ENCODE measurements around the gene ZBTB49. TPM values are rescaled to one million over a fixed set of nuclear protein-coding genes. Genes with fewer than 3 reads are reported as not detected.

The ZBTB49 gene
- total and polyA plus RNA-seq, 9 donors: 4.0 to 5.9 (median 5.3) TPM

- Histone ChIP-seq H3K36me3 (ENCODE audit: control insufficient read depth, insufficient read depth, low read length) (peaks cover 53% of the 10 kb centered on the region), H3K4me3 (ENCODE audit: low read length) (no peak overlapping the region), H3K27me3 (ENCODE audit: control insufficient read depth, insufficient read depth, low read length) (no peaks in the 10 kb centered on the region), H3K27ac (ENCODE audit: low read length) (no peak overlapping the region), H3K4me1 (ENCODE audit: control insufficient read depth, insufficient read depth, low read length) (no peaks in the 10 kb centered on the region), H3K9me3 (replicated peaks; ENCODE audit: control insufficient read depth, low read depth, low read length) (no peaks in the 10 kb centered on the region)
- DNase-seq: no peak
- 41% methylated on average over 2 of the region's 6 CpGs for WGBS (ENCODE audit: insufficient coverage)
Measured at GRCh38 chr4:4277531-4277930, 12.5 kb upstream of the ZBTB49 start.

GRCh38 chr4:4281787-4282186, 8.3 kb upstream of the ZBTB49 start:
- no peak for DNase-seq
- H3K9me3 ChIP-seq (replicated peaks; ENCODE audit: control insufficient read depth, low read depth, low read length): no peaks in the 10 kb centered on the region
- H3K4me3 ChIP-seq (ENCODE audit: low read length): no peak overlapping the region
- H3K27ac ChIP-seq (ENCODE audit: low read length): no peak overlapping the region
- H3K27me3 ChIP-seq (ENCODE audit: control insufficient read depth, insufficient read depth, low read length): no peaks in the 10 kb centered on the region
- 91% methylated on average over 5 of the region's 6 CpGs for WGBS (ENCODE audit: insufficient coverage)
- H3K36me3 ChIP-seq (ENCODE audit: control insufficient read depth, insufficient read depth, low read length): peaks cover 48% of the 10 kb centered on the region
- peaks cover 4% of the 10 kb centered on the region for H3K4me1 ChIP-seq (ENCODE audit: control insufficient read depth, insufficient read depth, low read length)

DNA sequence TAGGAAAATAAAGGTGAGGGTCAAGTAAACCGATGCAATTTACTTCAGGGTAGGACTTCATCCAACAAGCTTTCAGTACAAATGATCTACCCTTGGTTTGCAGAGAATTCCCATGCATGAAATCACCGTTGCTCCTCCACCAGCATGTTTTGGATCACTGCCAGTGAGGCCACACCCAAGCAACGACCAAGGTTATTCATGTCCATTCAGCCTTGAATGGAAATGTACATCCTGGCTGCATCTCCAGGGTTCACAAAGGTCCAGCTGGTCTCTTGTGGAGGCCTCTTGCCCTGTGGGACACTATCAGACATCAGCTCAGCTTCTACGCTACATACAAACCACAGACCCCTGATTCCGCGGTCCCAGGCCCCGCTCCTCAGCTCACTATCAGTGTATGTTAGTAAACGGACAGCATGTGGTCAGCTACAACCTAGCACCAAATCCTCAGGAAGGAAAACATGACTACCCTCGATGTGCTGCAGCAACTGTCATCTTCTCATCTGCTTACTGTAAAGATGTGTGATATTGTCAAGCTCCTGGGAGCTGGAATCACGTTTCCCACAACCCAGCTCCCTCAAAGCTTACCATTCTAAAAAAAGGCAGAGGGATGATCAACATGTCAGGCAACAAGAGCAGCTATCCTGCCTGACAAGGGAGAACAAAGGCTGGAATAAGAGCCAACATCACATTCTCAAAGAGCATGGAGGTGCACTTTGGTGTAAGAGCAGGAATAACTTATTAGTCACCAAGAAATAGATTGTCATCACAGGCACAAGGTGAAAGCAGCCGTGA, 5.0 kb upstream of the ZBTB49 start:
- Histone ChIP-seq H3K4me1 (ENCODE audit: control insufficient read depth, insufficient read depth, low read length) (peaks cover 14% of the 10 kb centered on the region), H3K27me3 (ENCODE audit: control insufficient read depth, insufficient read depth, low read length) (no peaks in the 10 kb centered on the region), H3K9me3 (replicated peaks; ENCODE audit: control insufficient read depth, low read depth, low read length) (no peaks in the 10 kb centered on the region), H3K36me3 (ENCODE audit: control insufficient read depth, insufficient read depth, low read length) (peaks cover 25% of the 10 kb centered on the region), H3K27ac (ENCODE audit: low read length) (no peak overlapping the region), H3K4me3 (ENCODE audit: low read length) (no peak overlapping the region)
- no peak for DNase-seq
- WGBS (ENCODE audit: insufficient coverage): 54% methylated on average over 2 of the region's 11 CpGs

DNA sequence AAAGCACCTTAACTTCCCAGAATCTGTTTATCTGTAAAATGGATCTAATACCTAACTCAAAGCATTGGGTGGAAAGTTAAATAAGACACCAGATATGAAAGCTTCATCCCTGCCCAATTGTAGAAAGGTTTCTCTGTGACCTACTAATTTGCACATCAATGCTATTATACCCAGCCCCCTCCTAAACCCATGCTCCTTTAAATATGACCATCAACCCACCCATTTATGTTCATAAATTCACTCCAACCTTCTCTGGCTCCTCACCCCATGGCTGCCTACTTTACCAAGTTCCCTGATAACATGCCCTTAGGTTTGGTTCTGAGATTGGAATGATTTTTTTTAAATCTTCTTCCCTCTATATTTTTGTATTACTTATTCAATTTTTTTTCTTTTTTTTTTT, 2.0 kb upstream of the ZBTB49 start:
- Histone ChIP-seq H3K4me3 (ENCODE audit: low read length) (no peak overlapping the region), H3K36me3 (ENCODE audit: control insufficient read depth, insufficient read depth, low read length) (peaks cover 20% of the 10 kb centered on the region), H3K9me3 (replicated peaks; ENCODE audit: control insufficient read depth, low read depth, low read length) (no peaks in the 10 kb centered on the region), H3K4me1 (ENCODE audit: control insufficient read depth, insufficient read depth, low read length) (peaks cover 23% of the 10 kb centered on the region), H3K27me3 (ENCODE audit: control insufficient read depth, insufficient read depth, low read length) (peaks cover 3% of the 10 kb centered on the region), H3K27ac (ENCODE audit: low read length) (no peak overlapping the region)
- DNase-seq: no peak

- Histone ChIP-seq H3K27ac (ENCODE audit: low read length) (no peak overlapping the region), H3K27me3 (ENCODE audit: control insufficient read depth, insufficient read depth, low read length) (peaks cover 3% of the 10 kb centered on the region), H3K9me3 (replicated peaks; ENCODE audit: control insufficient read depth, low read depth, low read length) (no peaks in the 10 kb centered on the region), H3K4me3 (ENCODE audit: low read length) (peak overlapping the region; percentile 97), H3K4me1 (ENCODE audit: control insufficient read depth, insufficient read depth, low read length) (peaks cover 23% of the 10 kb centered on the region), H3K36me3 (ENCODE audit: control insufficient read depth, insufficient read depth, low read length) (peaks cover 20% of the 10 kb centered on the region)
- WGBS (ENCODE audit: insufficient coverage): 32% methylated on average over 3 of the region's 3 CpGs
- DNase-seq: no peak
Measured at GRCh38 chr4:4289055-4289454, 996 bp upstream of the ZBTB49 start.

GRCh38 chr4:4289597-4289940, 482 bp upstream of the ZBTB49 start:
- WGBS (ENCODE audit: insufficient coverage): 2% methylated on average over 9 of the region's 10 CpGs
- Histone ChIP-seq H3K4me1 (ENCODE audit: control insufficient read depth, insufficient read depth, low read length) (peaks cover 23% of the 10 kb centered on the region), H3K36me3 (ENCODE audit: control insufficient read depth, insufficient read depth, low read length) (peaks cover 20% of the 10 kb centered on the region), H3K4me3 (ENCODE audit: low read length) (peak overlapping the region; percentile 97), H3K9me3 (replicated peaks; ENCODE audit: control insufficient read depth, low read depth, low read length) (no peaks in the 10 kb centered on the region), H3K27ac (ENCODE audit: low read length) (peak overlapping the region; percentile 31), H3K27me3 (ENCODE audit: control insufficient read depth, insufficient read depth, low read length) (peaks cover 3% of the 10 kb centered on the region)
- DNase-seq: no peak

DNA sequence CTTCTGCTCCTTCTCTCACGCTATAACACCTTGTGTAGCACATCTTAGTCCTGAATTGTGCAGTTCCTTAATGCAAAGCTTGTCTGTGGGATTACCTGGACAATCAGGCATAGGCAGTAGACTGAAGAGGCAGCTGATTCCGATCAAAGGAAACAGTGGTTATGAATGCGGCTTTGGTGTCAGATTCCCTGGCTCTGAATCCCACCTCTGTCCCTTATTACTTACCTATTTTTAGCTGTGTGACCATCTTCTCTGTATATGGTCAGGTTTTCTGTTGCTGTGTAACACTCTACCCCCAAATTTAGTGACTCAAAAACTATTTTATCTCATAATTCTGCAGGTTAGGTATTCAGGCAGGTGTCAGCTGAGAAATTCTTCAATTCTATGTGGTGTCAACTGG, 3.2 kb downstream of the ZBTB49 start:
- peaks cover 9% of the 10 kb centered on the region for H3K36me3 ChIP-seq (ENCODE audit: control insufficient read depth, insufficient read depth, low read length)
- no peak overlapping the region for H3K4me3 ChIP-seq (ENCODE audit: low read length)
- WGBS (ENCODE audit: insufficient coverage): 100% methylated on average over 1 of the region's 3 CpGs
- no peaks in the 10 kb centered on the region for H3K9me3 ChIP-seq (replicated peaks; ENCODE audit: control insufficient read depth, low read depth, low read length)
- no peak for DNase-seq
- peaks cover 19% of the 10 kb centered on the region for H3K4me1 ChIP-seq (ENCODE audit: control insufficient read depth, insufficient read depth, low read length)
- peaks cover 3% of the 10 kb centered on the region for H3K27me3 ChIP-seq (ENCODE audit: control insufficient read depth, insufficient read depth, low read length)
- H3K27ac ChIP-seq (ENCODE audit: low read length): no peak overlapping the region

GRCh38 chr4:4296283-4296846, 6.3 kb downstream of the ZBTB49 start:
- Histone ChIP-seq H3K36me3 (ENCODE audit: control insufficient read depth, insufficient read depth, low read length) (peaks cover 14% of the 10 kb centered on the region), H3K9me3 (replicated peaks; ENCODE audit: control insufficient read depth, low read depth, low read length) (no peaks in the 10 kb centered on the region), H3K4me3 (ENCODE audit: low read length) (no peak overlapping the region), H3K27me3 (ENCODE audit: control insufficient read depth, insufficient read depth, low read length) (no peaks in the 10 kb centered on the region), H3K27ac (ENCODE audit: low read length) (no peak overlapping the region), H3K4me1 (ENCODE audit: control insufficient read depth, insufficient read depth, low read length) (peaks cover under 1% of the 10 kb centered on the region)
- 92% methylated on average over 4 of the region's 5 CpGs for WGBS (ENCODE audit: insufficient coverage)
- DNase-seq: no peak

DNA sequence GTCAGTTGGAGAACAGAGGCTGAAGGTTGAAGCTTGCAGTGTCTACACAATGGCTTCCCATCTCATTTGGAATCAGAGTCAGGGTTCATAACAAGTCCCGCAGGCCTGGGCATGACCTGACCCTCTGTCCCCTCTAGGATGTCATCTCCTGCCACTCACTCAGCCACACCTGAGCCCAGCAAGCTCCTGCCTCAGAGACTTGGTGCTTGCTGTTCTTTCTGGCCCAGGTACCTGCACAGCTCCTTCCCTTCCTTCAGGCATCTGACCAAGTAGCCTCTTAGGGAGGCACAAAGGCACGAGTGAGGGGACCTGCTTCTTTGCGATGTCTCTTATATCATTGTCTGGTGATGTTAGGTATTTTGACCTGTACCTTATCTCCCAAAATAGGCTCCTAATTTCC, 9.0 kb downstream of the ZBTB49 start:
- 94% methylated on average over 1 of the region's 3 CpGs for WGBS (ENCODE audit: insufficient coverage)
- Histone ChIP-seq H3K9me3 (replicated peaks; ENCODE audit: control insufficient read depth, low read depth, low read length) (no peaks in the 10 kb centered on the region), H3K4me3 (ENCODE audit: low read length) (no peak overlapping the region), H3K36me3 (ENCODE audit: control insufficient read depth, insufficient read depth, low read length) (peaks cover 16% of the 10 kb centered on the region), H3K27me3 (ENCODE audit: control insufficient read depth, insufficient read depth, low read length) (no peaks in the 10 kb centered on the region), H3K27ac (ENCODE audit: low read length) (no peak overlapping the region), H3K4me1 (ENCODE audit: control insufficient read depth, insufficient read depth, low read length) (no peaks in the 10 kb centered on the region)
- no peak for DNase-seq

- peaks cover 30% of the 10 kb centered on the region for H3K36me3 ChIP-seq (ENCODE audit: control insufficient read depth, insufficient read depth, low read length)
Measured at GRCh38 chr4:4302001-4302400, 11.9 kb downstream of the ZBTB49 start.

More at GRCh38 chr4:4302001-4302400, 11.9 kb downstream of the ZBTB49 start:
- no peaks in the 10 kb centered on the region for H3K4me1 ChIP-seq (ENCODE audit: control insufficient read depth, insufficient read depth, low read length)
- H3K9me3 ChIP-seq (replicated peaks; ENCODE audit: control insufficient read depth, low read depth, low read length): no peaks in the 10 kb centered on the region
- no peak for DNase-seq
- no peak overlapping the region for H3K4me3 ChIP-seq (ENCODE audit: low read length)
- no peaks in the 10 kb centered on the region for H3K27me3 ChIP-seq (ENCODE audit: control insufficient read depth, insufficient read depth, low read length)
- no peak overlapping the region for H3K27ac ChIP-seq (ENCODE audit: low read length)
- WGBS (ENCODE audit: insufficient coverage): 91% methylated on average over 5 of the region's 5 CpGs

Measured in muscle of leg (tissue), 11 donors.